Immature natural killer cell (primary cell): ENCODE measurements around the gene DNAH7. TPM values are rescaled to one million over a fixed set of nuclear protein-coding genes. Genes with fewer than 3 reads are reported as not detected.
"Not testable (repeated sequence)": the region's sequence is repeated elsewhere in the genome, so short reads cannot be mapped to it uniquely, and the experiment has no call there.

Experiments
- DNase-seq, 3 donors: peaks; one replicate each; pipeline ENCODE4 v3.0.0; 2022; ENCODE audit warnings: mixed read lengths in 1 of 3
- H3K27ac Mint-ChIP-seq, 6 donors: one replicate each; pipeline ENCODE4 v1.8.0; 2020; ENCODE audit warnings: mixed read lengths in 6 of 6, mild to moderate bottlenecking in 5 of 6, inconsistent platforms in 4 of 6, moderate library complexity in 3 of 6
- H3K27me3 Mint-ChIP-seq, 3 donors: one replicate each; pipeline ENCODE4 v1.8.0; 2020 to 2021; ENCODE audit warnings: low read depth in 3 of 3, mild to moderate bottlenecking in 3 of 3, mixed read lengths in 3 of 3, moderate library complexity in 3 of 3, inconsistent platforms in 1 of 3
- H3K36me3 Mint-ChIP-seq, 3 donors: one replicate each; pipeline ENCODE4 v1.8.0; 2020; ENCODE audit warnings: mixed read lengths in 3 of 3, inconsistent platforms in 2 of 3, mild to moderate bottlenecking in 2 of 3
- H3K4me1 Mint-ChIP-seq, 2 donors: one replicate each; pipeline ENCODE4 v1.8.0; 2020; ENCODE audit warnings: inconsistent platforms in 2 of 2, mild to moderate bottlenecking in 2 of 2, mixed read lengths in 2 of 2, moderate library complexity in 1 of 2
- H3K4me3 Mint-ChIP-seq, 5 donors: one replicate each; pipeline ENCODE4 v1.8.0; 2020; ENCODE audit warnings: mild to moderate bottlenecking in 5 of 5, mixed read lengths in 5 of 5, inconsistent platforms in 3 of 5, moderate library complexity in 3 of 5
- H3K9me3 Mint-ChIP-seq, 6 donors: one replicate each; pipeline ENCODE4 v1.8.0; 2020; ENCODE audit warnings: mild to moderate bottlenecking in 6 of 6, mixed read lengths in 6 of 6, inconsistent platforms in 4 of 6, moderate library complexity in 3 of 6
- polyA plus RNA-seq, 3 donors: library from polyadenylated mRNA; unstranded; fragments of 300-500 nt; fragmentation: Illumina TruSeq; gene quantifications; one replicate each; pipeline ENCODE4 v1.2.3, GENCODE V29; 2021

Gene DNAH7
- polyA plus RNA-seq, 3 donors from 2014 or later: 0.69 TPM; not detected in 2

DNA sequence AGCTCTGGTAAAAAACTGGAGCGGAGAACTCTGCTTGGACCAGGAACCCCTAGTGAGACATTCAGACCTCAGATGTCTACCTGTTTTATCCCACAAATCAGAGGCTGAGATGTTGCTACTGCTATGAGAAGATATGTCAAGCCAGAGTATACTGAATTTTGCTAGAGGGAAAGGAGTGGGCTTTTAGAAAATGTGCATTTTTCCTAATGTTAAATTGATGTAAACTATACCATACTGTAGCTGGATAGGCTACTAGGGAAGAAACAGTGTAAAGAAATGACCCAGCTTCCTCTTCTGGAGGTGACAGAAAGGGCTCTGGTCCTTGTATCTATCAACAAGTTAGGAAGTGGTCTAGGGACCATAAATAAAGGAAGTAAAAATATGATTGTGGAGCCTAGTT is 346.6 kb downstream of the DNAH7 start:
- Mint-ChIP-seq H3K27ac (no peak overlapping the region), H3K9me3 (no peaks in the 10 kb centered on the region), H3K4me3 (no peak overlapping the region), H3K36me3 (peaks cover 10 to 47% (median 35%) of the 10 kb centered on the region in 3 donors), H3K27me3 (peaks cover 0 to 2% (median 0%) of the 10 kb centered on the region in 3 donors), H3K4me1 (peaks cover 6 to 25% of the 10 kb centered on the region in 2 donors)
- DNase-seq: no peak

DNA sequence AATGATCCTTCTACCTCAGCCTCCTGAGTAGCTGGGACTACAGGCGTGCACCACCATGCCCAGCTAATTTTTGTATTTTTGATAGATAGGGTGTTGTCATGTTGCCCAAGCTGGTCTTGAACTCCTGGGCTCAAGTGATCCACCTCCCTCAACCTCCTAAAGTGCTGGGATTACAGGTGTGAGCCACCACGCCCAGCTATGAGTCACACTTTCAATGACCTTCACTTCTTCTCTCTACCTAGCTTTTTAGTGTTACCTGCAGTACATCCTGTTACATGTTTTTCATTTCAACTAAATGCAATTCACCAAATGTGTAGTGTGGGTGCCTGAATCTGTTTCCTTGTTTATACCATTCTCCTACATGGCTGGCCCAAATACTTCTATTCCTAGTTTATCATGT is 347.6 kb downstream of the DNAH7 start:
- Mint-ChIP-seq H3K4me3 (no peak overlapping the region), H3K4me1 (peaks cover 6 to 25% of the 10 kb centered on the region in 2 donors), H3K36me3 (peaks cover 20 to 57% (median 45%) of the 10 kb centered on the region in 3 donors), H3K27ac (no peak overlapping the region), H3K27me3 (peaks cover 0 to 2% (median 0%) of the 10 kb centered on the region in 3 donors), H3K9me3 (no peaks in the 10 kb centered on the region)
- DNase-seq: no peak

DNA sequence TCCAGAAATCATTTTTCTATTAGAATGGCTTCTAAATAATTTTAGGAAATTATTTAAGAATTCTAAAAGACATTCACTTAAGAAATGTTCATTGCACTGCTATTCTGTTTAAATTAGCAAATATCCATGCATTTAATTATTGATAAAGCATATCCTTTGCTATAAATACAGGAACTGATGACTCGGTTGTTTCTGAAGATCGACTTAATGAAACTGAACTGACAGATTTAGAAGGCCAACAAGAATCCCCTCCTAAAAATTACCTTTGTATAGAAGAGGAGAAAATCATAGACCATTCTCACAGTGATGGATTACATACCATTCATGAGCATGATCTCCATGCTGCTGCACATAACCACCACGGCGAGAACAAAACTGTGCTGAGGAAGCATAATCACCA is 352.2 kb downstream of the DNAH7 start:
- no peaks in the 10 kb centered on the region for H3K9me3 Mint-ChIP-seq
- peaks cover 0 to 2% (median 0%) of the 10 kb centered on the region in 3 donors for H3K27me3 Mint-ChIP-seq
- no peak overlapping the region for H3K27ac Mint-ChIP-seq
- H3K36me3 Mint-ChIP-seq: peaks cover 32 to 65% (median 45%) of the 10 kb centered on the region in 3 donors
- no peak overlapping the region for H3K4me3 Mint-ChIP-seq
- DNase-seq: no peak
- H3K4me1 Mint-ChIP-seq: peaks cover 8 to 23% of the 10 kb centered on the region in 2 donors

DNA sequence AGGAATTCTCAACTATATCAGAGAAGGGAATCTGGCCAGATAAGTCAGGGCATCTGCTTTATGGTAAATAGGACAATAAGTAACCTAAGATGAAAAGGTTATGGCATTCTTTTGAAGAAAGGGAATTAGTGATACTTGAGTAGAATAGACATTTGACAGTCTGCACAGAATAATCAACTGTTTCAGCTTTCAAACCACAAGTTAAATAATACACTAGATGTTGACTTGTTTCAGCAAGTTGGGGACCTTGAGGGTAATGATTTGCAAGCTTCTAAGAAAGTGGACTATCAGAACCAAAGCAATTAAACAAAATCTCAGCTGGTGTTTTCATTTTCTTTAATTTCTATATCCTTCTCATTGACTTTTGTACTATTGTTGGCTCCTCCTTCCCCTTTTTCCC is 357.2 kb downstream of the DNAH7 start:
- H3K9me3 Mint-ChIP-seq: no peaks in the 10 kb centered on the region
- no peak for DNase-seq
- no peak overlapping the region for H3K27ac Mint-ChIP-seq
- H3K36me3 Mint-ChIP-seq: peaks cover 30 to 55% (median 31%) of the 10 kb centered on the region in 3 donors
- no peak overlapping the region for H3K4me3 Mint-ChIP-seq
- no peaks in the 10 kb centered on the region for H3K27me3 Mint-ChIP-seq
- peaks cover 7 to 29% of the 10 kb centered on the region in 2 donors for H3K4me1 Mint-ChIP-seq

GRCh38 chr2:195709901-195710806 is 358.5 kb downstream of the DNAH7 start:
- no peak overlapping the region for H3K4me3 Mint-ChIP-seq
- H3K27me3 Mint-ChIP-seq: no peaks in the 10 kb centered on the region
- no peak overlapping the region for H3K27ac Mint-ChIP-seq
- peaks cover 7 to 31% of the 10 kb centered on the region in 2 donors for H3K4me1 Mint-ChIP-seq
- no peak for DNase-seq
- peaks cover 26 to 46% (median 28%) of the 10 kb centered on the region in 3 donors for H3K36me3 Mint-ChIP-seq
- H3K9me3 Mint-ChIP-seq: no peaks in the 10 kb centered on the region

DNA sequence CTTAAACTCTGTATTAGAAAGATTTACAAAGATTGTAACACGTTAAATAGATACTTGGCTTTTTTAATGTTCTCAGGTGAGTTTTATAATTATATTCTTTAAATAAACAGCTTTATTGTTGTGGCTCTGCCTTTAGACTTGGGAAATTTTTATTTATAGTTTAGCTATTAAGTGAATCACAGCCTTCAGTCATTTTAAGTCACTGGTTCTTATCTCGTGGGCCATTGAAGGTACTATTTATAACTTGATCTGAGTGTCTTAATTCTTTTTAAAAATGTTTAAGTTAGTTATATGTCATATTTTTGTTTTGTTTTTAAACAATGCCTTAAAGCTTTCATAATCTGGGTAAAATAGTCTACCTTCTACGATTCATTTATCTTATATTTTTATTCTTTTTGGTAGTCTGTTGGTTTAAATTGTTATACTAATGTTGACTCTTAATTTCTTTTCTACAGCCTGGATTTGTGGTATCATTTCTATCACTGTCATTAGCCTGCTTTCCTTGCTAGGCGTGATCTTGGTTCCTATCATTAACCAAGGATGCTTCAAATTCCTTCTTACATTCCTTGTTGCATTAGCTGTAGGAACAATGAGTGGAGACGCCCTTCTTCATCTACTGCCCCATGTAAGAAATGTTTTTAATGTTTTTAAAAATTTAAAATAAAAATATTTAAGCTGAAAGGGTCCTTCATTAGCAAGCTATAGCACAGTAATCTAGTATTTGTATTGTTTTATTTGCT is 362.3 kb downstream of the DNAH7 start:
- H3K4me1 Mint-ChIP-seq: peaks cover 14 to 42% of the 10 kb centered on the region in 2 donors
- no peak for DNase-seq
- no peak overlapping the region for H3K27ac Mint-ChIP-seq
- H3K9me3 Mint-ChIP-seq: peaks cover 0 to 4% (median 1%) of the 10 kb centered on the region in 6 donors
- no peak overlapping the region for H3K4me3 Mint-ChIP-seq
- no peaks in the 10 kb centered on the region for H3K27me3 Mint-ChIP-seq
- H3K36me3 Mint-ChIP-seq: peaks cover 19 to 30% (median 27%) of the 10 kb centered on the region in 3 donors

- Mint-ChIP-seq H3K9me3 (peaks cover 8 to 18% (median 14%) of the 10 kb centered on the region in 6 donors), H3K4me3 (no peak overlapping the region), H3K27ac (no peak overlapping the region), H3K36me3 (peaks cover 27 to 40% (median 31%) of the 10 kb centered on the region in 3 donors), H3K27me3 (peaks cover 0 to 2% (median 0%) of the 10 kb centered on the region in 3 donors), H3K4me1 (peaks cover 32 to 73% of the 10 kb centered on the region in 2 donors)
- no peak for DNase-seq
Observed at GRCh38 chr2:195700480-195700879, 368.2 kb downstream of the DNAH7 start.

GRCh38 chr2:195697681-195698220 is 370.9 kb downstream of the DNAH7 start:
- H3K4me3 Mint-ChIP-seq: no peak overlapping the region
- peaks cover 0 to 2% (median 0%) of the 10 kb centered on the region in 3 donors for H3K27me3 Mint-ChIP-seq
- peaks cover 33 to 53% (median 36%) of the 10 kb centered on the region in 3 donors for H3K36me3 Mint-ChIP-seq
- peaks cover 8 to 18% (median 14%) of the 10 kb centered on the region in 6 donors for H3K9me3 Mint-ChIP-seq
- H3K27ac Mint-ChIP-seq: peak overlapping the region in 1 of 6 donors; percentile 17
- peaks cover 50 to 81% of the 10 kb centered on the region in 2 donors for H3K4me1 Mint-ChIP-seq
- DNase-seq: no peak

DNA sequence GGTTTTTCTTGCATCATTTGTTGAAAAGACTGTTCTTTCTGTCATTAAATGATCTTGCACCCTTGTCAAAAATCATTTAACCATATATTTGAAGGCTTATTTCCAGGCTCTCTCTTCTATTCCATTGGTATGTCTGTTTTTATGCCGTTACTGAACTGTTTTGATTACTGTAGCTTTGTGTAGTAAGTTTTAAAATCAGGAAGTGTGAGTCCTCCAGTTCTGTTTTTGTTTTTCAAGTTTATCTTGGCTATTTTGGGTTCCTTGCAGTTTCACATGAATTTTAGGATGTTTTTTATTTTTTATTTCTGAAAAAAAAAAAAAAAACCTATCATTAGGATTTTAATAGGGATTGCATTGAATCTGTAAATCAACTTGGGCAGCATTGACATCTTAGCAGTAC is 372.6 kb downstream of the DNAH7 start:
- Mint-ChIP-seq H3K36me3 (peaks cover 32 to 54% (median 39%) of the 10 kb centered on the region in 3 donors), H3K4me1 (peaks cover 61 to 90% of the 10 kb centered on the region in 2 donors), H3K27me3 (peaks cover 0 to 2% (median 0%) of the 10 kb centered on the region in 3 donors), H3K27ac (peak overlapping the region in 1 of 6 donors; percentile 11), H3K4me3 (no peak overlapping the region), H3K9me3 (peaks cover 7 to 13% (median 10%) of the 10 kb centered on the region in 6 donors)
- DNase-seq: no peak

DNA sequence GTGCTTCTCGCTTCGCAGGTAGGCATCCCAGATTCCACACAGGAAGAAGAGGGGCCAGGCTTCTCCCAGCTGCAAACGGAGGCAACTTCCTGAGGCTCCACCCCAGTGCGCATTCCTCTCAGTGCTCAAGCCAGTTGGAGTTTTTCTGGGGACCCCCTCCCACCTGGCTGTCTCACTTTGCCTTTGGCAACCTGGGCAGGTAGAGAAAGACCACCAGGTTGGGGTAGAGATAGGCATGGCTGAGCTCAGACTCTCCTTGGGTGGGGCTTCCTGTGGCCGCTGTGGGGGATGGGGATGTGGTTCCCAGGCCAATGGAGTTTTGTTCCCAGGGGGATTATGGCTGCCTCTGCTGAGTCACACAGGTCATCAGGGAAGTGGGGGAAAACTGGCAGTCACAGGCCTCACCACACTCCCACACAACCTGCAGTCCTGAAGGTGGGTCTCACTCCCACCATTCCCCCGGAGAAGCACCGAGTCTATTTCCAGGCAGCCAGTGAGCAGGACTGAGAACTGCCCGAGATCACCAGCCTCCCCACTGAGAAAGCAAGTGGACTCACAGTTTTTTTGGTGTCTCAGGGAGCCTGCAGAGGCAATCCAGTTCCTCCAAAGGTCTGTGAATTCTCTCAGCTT is 373.5 kb downstream of the DNAH7 start:
- Mint-ChIP-seq H3K4me3 (no peak overlapping the region), H3K27ac (no peak overlapping the region), H3K4me1 (peaks cover 61 to 95% of the 10 kb centered on the region in 2 donors), H3K27me3 (peaks cover 0 to 2% (median 0%) of the 10 kb centered on the region in 3 donors), H3K9me3 (peaks cover under 1 to 4% (median 3%) of the 10 kb centered on the region in 6 donors), H3K36me3 (peaks cover 32 to 55% (median 40%) of the 10 kb centered on the region in 3 donors)
- DNase-seq: no peak

DNA sequence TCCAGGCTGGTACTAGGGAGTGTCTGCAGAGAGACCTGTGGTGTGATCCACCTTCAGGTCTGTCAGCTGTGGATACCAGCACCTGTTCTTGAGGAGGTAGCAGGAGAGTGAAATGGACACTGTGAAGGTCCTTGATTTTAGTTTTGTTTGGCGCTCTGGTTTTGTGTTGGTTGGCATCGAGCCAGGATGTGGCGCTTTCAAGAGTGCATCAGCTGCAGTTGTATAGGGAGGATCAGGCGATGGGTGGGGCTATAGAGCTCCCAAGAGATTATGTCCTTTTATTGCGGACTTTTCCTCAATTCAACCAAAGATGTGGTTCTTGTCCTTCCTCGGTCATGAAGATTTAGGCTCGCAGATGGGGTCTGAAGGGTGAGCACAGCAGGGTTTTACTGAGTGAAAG is 374.1 kb downstream of the DNAH7 start:
- Mint-ChIP-seq H3K36me3 (peaks cover 27 to 52% (median 37%) of the 10 kb centered on the region in 3 donors), H3K27me3 (peaks cover 0 to 2% (median 0%) of the 10 kb centered on the region in 3 donors), H3K4me1 (peaks cover 61 to 89% of the 10 kb centered on the region in 2 donors), H3K4me3 (peak overlapping the region in 1 of 5 donors; percentile 22), H3K27ac (peak overlapping the region in 2 of 6 donors; percentile 46 to 61), H3K9me3 (no peaks in the 10 kb centered on the region)
- no peak for DNase-seq

GRCh38 chr2:195692531-195692930 is 376.1 kb downstream of the DNAH7 start:
- Mint-ChIP-seq H3K4me3 (peak overlapping the region in 1 of 5 donors; percentile 15), H3K27ac (peak overlapping the region in 1 of 6 donors; percentile 10), H3K36me3 (peaks cover 27 to 45% (median 38%) of the 10 kb centered on the region in 3 donors), H3K4me1 (peaks cover 44 to 69% of the 10 kb centered on the region in 2 donors)
- not testable (repeated sequence) for H3K27me3 Mint-ChIP-seq, DNase-seq, H3K9me3 Mint-ChIP-seq
